Measurements from ENCODE around the gene NPHS1.
"Not testable (repeated sequence)": the region's sequence is repeated elsewhere in the genome, so short reads cannot be mapped to it uniquely, and the experiment has no call there.

Gene NPHS1

GRCh38 chr19:35848919-35849505 is 3.3 kb downstream of the NPHS1 start:
- DNase-seq (ENCODE audit: low read depth), result no peak

- DNase-seq (ENCODE audit: low read depth), result no peak
Observed at GRCh38 chr19:35848486-35848885, 3.8 kb downstream of the NPHS1 start.

- DNase-seq (ENCODE audit: low read depth), result no peak
Observed at GRCh38 chr19:35847911-35848310, 4.4 kb downstream of the NPHS1 start.

- DNase-seq (ENCODE audit: low read depth), result no peak
Observed at GRCh38 chr19:35846038-35846668, 6.2 kb downstream of the NPHS1 start.

GRCh38 chr19:35845215-35846037 is 6.9 kb downstream of the NPHS1 start:
- no peak for DNase-seq (ENCODE audit: low read depth)

GRCh38 chr19:35844482-35845214 is 7.7 kb downstream of the NPHS1 start:
- DNase-seq (ENCODE audit: low read depth), result no peak

GRCh38 chr19:35843676-35844481 is 8.4 kb downstream of the NPHS1 start:
- no peak for DNase-seq (ENCODE audit: low read depth)

- DNase-seq (ENCODE audit: low read depth), result no peak
Observed at GRCh38 chr19:35842666-35843272, 9.5 kb downstream of the NPHS1 start.

- DNase-seq (ENCODE audit: low read depth), result no peak
Observed at GRCh38 chr19:35841961-35842595, 10.2 kb downstream of the NPHS1 start.

GRCh38 chr19:35836096-35836495 is 16.2 kb downstream of the NPHS1 start:
- not testable (repeated sequence) for DNase-seq (ENCODE audit: low read depth)

GRCh38 chr19:35833972-35834371 is 18.3 kb downstream of the NPHS1 start:
- no peak for DNase-seq (ENCODE audit: low read depth)

GRCh38 chr19:35832054-35832453 is 20.2 kb downstream of the NPHS1 start:
- no peak for DNase-seq (ENCODE audit: low read depth)

- no peak for DNase-seq (ENCODE audit: low read depth)
Observed at GRCh38 chr19:35830986-35831385, 21.3 kb downstream of the NPHS1 start.

- DNase-seq (ENCODE audit: low read depth), result no peak
Observed at GRCh38 chr19:35828692-35829301, 23.5 kb downstream of the NPHS1 start.

GRCh38 chr19:35824150-35824549 is 28.2 kb downstream of the NPHS1 start:
- DNase-seq (ENCODE audit: low read depth), result no peak

GRCh38 chr19:35822579-35822978 is 29.7 kb downstream of the NPHS1 start:
- peak; percentile 58 for DNase-seq (ENCODE audit: low read depth)

- DNase-seq (ENCODE audit: low read depth), result no peak
Observed at GRCh38 chr19:35818445-35818844, 33.9 kb downstream of the NPHS1 start.

GRCh38 chr19:35816846-35817245 is 35.5 kb downstream of the NPHS1 start:
- no peak for DNase-seq (ENCODE audit: low read depth)

- no peak for DNase-seq (ENCODE audit: low read depth)
Observed at GRCh38 chr19:35816262-35816661, 36.0 kb downstream of the NPHS1 start.

Data from CMK (cell line).